CD4-positive, CD25-positive, alpha-beta regulatory T cell (primary cell): Measurements from ENCODE around the gene LNP1. TPM values are rescaled to one million over a fixed set of nuclear protein-coding genes. Genes with fewer than 3 reads are reported as not detected.

Experiments used
- ATAC-seq, 2 donors: fragments of 150-1000 bp; cut with Tn5 transposase; one replicate each; pipeline ENCODE4 v1.10.0; 2021; ENCODE audit warnings: low read depth in 2 of 2, moderate number of reproducible peaks in 2 of 2, moderate library complexity in 1 of 2
- DNase-seq, 3 donors: peaks; one replicate each; pipeline versions ENCODE4 v3.0.0 to v3.0.0-alpha.2; 2012 to 2022; ENCODE audit warnings: mixed read lengths in 1 of 3
- H3K27ac ChIP-seq: one replicate; pipeline ENCODE4 v1.7.0; 2013; ENCODE audit warnings: mild to moderate bottlenecking, low read length; ENCODE audit not compliant: insufficient read depth, poor library complexity, severe bottlenecking
- H3K27me3 ChIP-seq: one replicate; pipeline ENCODE4 v1.7.0; 2013; ENCODE audit warnings: low read length; ENCODE audit not compliant: control insufficient read depth, insufficient read depth
- H3K36me3 ChIP-seq: one replicate; pipeline ENCODE4 v1.7.0; 2013; ENCODE audit warnings: mild to moderate bottlenecking, low read length, moderate library complexity; ENCODE audit not compliant: control insufficient read depth, insufficient read depth
- H3K4me1 ChIP-seq: 2 replicates; pipeline ENCODE4 v1.7.0; 2013; ENCODE audit warnings: mild to moderate bottlenecking, low read length; ENCODE audit not compliant: insufficient read depth, control insufficient read depth, poor library complexity, severe bottlenecking
- H3K4me3 ChIP-seq: one replicate; pipeline ENCODE4 v1.7.0; 2013; ENCODE audit warnings: low read depth, mild to moderate bottlenecking, low read length, moderate library complexity
- H3K9me3 ChIP-seq, 2 experiments: 1 replicate in 1 of 2; 2 replicates in 1 of 2; pipeline ENCODE4 v1.7.0; 2013; ENCODE audit warnings: low read length in 2 of 2, mild to moderate bottlenecking in 1 of 2, moderate library complexity in 1 of 2; ENCODE audit not compliant: control insufficient read depth in 2 of 2
- H3K27ac Mint-ChIP-seq, 3 donors: one replicate each; pipeline ENCODE4 v1.8.0; 2020 to 2022; ENCODE audit warnings: mild to moderate bottlenecking in 3 of 3, mixed read lengths in 3 of 3, moderate library complexity in 2 of 3
- H3K27me3 Mint-ChIP-seq: one replicate; pipeline ENCODE4 v1.8.0; 2022; ENCODE audit warnings: mild to moderate bottlenecking, mixed read lengths
- H3K36me3 Mint-ChIP-seq: one replicate; pipeline ENCODE4 v1.8.0; 2020; ENCODE audit warnings: mixed read lengths
- H3K4me1 Mint-ChIP-seq, 4 donors: one replicate each; pipeline ENCODE4 v1.8.0; 2020 to 2022; ENCODE audit warnings: mixed read lengths in 4 of 4, mild to moderate bottlenecking in 1 of 4
- H3K4me3 Mint-ChIP-seq, 4 donors: one replicate each; pipeline ENCODE4 v1.8.0; 2020 to 2022; ENCODE audit warnings: mild to moderate bottlenecking in 4 of 4, mixed read lengths in 4 of 4, moderate library complexity in 3 of 4
- H3K9me3 Mint-ChIP-seq, 7 donors: one replicate each; pipeline ENCODE4 v1.8.0; 2020 to 2022; ENCODE audit warnings: mixed read lengths in 7 of 7, mild to moderate bottlenecking in 3 of 7, moderate library complexity in 2 of 7
- polyA plus RNA-seq, 4 donors: library from polyadenylated mRNA; unstranded; fragments of 300-500 nt; fragmentation: Illumina TruSeq; gene quantifications; one replicate each; pipeline ENCODE4 v1.2.3, GENCODE V29; 2021
- total RNA-seq: library from RNA; stranded (reverse); gene quantifications from one replicate; pipeline ENCODE4 v1.2.3, GENCODE V29; 2022

Gene LNP1
- total and polyA plus RNA-seq, 5 donors from 2014 or later = 0.73 to 2.0 (median 0.84) TPM

DNA sequence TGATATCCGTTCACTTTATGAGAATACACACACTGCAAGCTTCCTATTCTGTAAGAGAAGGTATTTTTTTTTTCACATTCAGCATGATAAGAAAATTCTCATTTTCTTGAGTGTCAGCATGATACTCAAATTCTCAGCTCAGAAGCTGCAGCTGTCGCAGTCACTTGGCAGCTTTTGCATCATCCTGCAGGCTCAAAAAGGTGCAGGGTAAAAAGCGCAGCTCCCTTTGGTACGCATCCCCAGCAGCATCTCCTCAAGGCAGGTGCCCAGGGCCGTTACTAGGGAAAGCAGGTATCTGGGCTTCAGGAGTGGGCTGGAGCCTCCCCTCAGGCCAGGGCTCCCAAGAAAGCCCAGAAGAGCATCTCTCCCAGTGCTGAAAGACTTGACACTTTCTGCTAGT lies 22.3 kb downstream of the LNP1 start:
- Histone ChIP-seq H3K27me3 (peaks cover 10% of the 10 kb centered on the region), H3K4me3 (no peak overlapping the region), H3K36me3 (no peaks in the 10 kb centered on the region), H3K27ac (no peak overlapping the region), H3K4me1 (no peaks in the 10 kb centered on the region), H3K9me3 (no peaks in the 10 kb centered on the region)
- Mint-ChIP-seq H3K27ac (no peak overlapping the region), H3K4me1 (peaks cover 0 to under 1% (median 0%) of the 10 kb centered on the region in 4 donors), H3K36me3 (no peaks in the 10 kb centered on the region), H3K27me3 (peaks cover 13% of the 10 kb centered on the region), H3K9me3 (peaks cover 0 to 3% (median 0%) of the 10 kb centered on the region in 7 donors), H3K4me3 (no peak overlapping the region)
- no peak for DNase-seq
- no peak for ATAC-seq

DNA sequence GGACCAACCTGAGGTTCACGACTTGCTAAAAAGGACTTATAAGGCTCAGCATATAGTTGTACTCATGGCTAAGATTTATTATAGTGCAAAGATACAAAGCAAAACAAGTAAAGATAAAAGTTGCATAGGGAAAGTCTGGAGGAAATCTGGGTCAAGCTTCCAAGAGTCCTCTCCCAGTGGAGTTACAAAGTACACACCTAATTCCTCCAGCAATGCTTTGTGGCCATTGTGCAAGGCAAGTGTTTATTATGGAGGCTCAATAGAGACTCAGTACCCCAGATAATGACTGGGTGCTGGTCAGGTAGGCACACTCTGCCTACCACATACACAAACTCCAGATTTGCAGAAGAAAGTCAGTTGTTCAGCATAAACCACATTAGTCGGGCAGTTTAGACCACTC lies 22.9 kb downstream of the LNP1 start:
- H3K4me1 Mint-ChIP-seq = no peaks in the 10 kb centered on the region
- DNase-seq (no peak), ATAC-seq (no peak)
- no peak overlapping the region for H3K27ac Mint-ChIP-seq
- Histone ChIP-seq H3K27me3 (peaks cover 10% of the 10 kb centered on the region), H3K9me3 (no peaks in the 10 kb centered on the region), H3K4me3 (no peak overlapping the region), H3K36me3 (no peaks in the 10 kb centered on the region), H3K4me1 (no peaks in the 10 kb centered on the region), H3K27ac (no peak overlapping the region)
- peaks cover 13% of the 10 kb centered on the region for H3K27me3 Mint-ChIP-seq
- no peaks in the 10 kb centered on the region for H3K36me3 Mint-ChIP-seq
- peaks cover 0 to 3% (median 0%) of the 10 kb centered on the region in 7 donors for H3K9me3 Mint-ChIP-seq
- H3K4me3 Mint-ChIP-seq = no peak overlapping the region

DNA sequence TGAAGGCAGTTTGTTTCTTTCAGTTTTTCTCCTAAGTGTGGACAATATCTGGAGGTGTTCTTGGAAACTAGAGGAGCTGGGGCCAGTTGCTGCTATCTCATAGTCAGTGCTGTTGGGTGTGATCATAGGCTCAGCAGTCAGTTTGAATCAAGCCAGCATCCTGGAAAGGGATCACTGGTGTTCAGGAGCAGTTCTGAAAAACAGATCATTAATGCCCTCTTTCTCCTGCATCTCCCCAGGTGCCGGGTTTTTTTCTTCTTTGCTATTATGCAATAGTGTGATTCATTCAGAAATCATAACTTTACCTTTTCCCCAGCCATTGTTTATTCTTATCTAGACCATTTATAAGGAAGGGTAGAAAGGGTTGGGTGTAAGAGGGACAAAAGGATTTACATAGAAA lies 24.0 kb downstream of the LNP1 start:
- ATAC-seq = no peak
- Mint-ChIP-seq H3K27ac (no peak overlapping the region), H3K27me3 (peaks cover 13% of the 10 kb centered on the region)

DNA sequence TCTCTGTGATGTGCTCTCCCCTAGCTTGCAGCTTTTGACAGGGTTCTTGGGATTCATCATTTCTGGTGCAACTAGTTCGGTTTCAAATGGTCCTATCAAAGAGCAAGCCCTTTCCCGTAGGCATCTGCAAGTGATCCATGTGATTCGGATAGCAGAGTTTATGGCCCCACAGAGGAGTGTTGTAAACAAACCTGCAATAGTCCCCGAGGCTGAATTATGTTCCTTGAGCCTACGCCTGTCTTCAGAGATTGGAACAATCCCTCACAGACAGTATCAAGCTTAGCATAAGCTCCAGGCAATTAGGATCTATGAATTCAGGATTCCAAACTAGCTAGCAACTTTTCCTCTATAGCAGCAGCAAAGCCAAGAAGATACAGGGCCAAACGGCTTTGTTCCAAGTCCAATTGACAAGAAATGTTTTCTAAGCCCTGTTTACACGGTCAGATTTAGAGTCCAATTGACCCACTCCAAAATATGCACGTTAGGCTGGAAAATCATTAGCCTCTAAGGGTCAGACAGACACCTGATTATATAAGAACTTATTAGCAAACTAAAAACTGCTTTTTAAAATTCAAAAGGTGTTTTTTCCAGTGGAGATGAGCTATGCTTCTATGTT lies 24.8 kb downstream of the LNP1 start:
- Histone ChIP-seq H3K36me3 (no peaks in the 10 kb centered on the region), H3K27ac (no peak overlapping the region), H3K27me3 (peaks cover 10% of the 10 kb centered on the region), H3K4me1 (no peaks in the 10 kb centered on the region), H3K4me3 (no peak overlapping the region), H3K9me3 (no peaks in the 10 kb centered on the region)
- Mint-ChIP-seq H3K27me3 (peaks cover 13% of the 10 kb centered on the region), H3K4me1 (no peaks in the 10 kb centered on the region), H3K9me3 (peaks cover 0 to 2% (median 0%) of the 10 kb centered on the region in 7 donors), H3K27ac (no peak overlapping the region), H3K36me3 (no peaks in the 10 kb centered on the region), H3K4me3 (no peak overlapping the region)
- DNase-seq (no peak), ATAC-seq (no peak)

More for the DNA sequence above, 24.0 kb downstream of the LNP1 start:
- Histone ChIP-seq H3K27me3 (peaks cover 10% of the 10 kb centered on the region), H3K9me3 (no peaks in the 10 kb centered on the region), H3K27ac (no peak overlapping the region), H3K4me3 (no peak overlapping the region), H3K36me3 (no peaks in the 10 kb centered on the region), H3K4me1 (no peaks in the 10 kb centered on the region)
- Mint-ChIP-seq H3K36me3 (no peaks in the 10 kb centered on the region), H3K4me3 (no peak overlapping the region), H3K4me1 (no peaks in the 10 kb centered on the region), H3K9me3 (peaks cover 0 to 2% (median 0%) of the 10 kb centered on the region in 7 donors)
- DNase-seq = no peak

DNA sequence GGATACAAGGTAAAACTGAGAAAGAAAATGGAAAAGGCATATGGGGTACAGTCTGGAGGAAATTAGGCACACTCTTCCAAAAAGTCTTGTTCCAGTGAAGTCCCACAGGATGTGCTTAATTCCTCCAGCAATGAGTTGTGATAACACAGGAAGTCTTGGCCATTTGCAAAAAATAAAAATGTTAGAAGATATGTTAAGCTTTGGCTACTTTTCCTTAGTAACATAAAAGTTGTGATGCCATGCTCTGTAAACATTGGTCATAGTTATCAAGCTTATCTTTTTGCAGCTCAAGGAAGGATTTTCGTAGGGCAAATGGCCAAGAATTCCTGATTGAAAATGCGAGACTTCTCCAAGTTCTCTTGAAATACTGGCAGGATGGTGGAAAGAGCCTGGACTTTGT lies 26.4 kb downstream of the LNP1 start:
- DNase-seq (no peak), ATAC-seq (no peak)
- no peak overlapping the region for H3K4me3 Mint-ChIP-seq
- peaks cover 10% of the 10 kb centered on the region for H3K27me3 ChIP-seq
- H3K9me3 Mint-ChIP-seq = no peaks in the 10 kb centered on the region
- no peak overlapping the region for H3K27ac Mint-ChIP-seq
- no peak overlapping the region for H3K4me3 ChIP-seq
- H3K27me3 Mint-ChIP-seq = peaks cover 13% of the 10 kb centered on the region
- H3K36me3 ChIP-seq = no peaks in the 10 kb centered on the region
- H3K4me1 ChIP-seq = no peaks in the 10 kb centered on the region
- no peaks in the 10 kb centered on the region for H3K4me1 Mint-ChIP-seq
- no peaks in the 10 kb centered on the region for H3K9me3 ChIP-seq
- H3K36me3 Mint-ChIP-seq = no peaks in the 10 kb centered on the region
- no peak overlapping the region for H3K27ac ChIP-seq

DNA sequence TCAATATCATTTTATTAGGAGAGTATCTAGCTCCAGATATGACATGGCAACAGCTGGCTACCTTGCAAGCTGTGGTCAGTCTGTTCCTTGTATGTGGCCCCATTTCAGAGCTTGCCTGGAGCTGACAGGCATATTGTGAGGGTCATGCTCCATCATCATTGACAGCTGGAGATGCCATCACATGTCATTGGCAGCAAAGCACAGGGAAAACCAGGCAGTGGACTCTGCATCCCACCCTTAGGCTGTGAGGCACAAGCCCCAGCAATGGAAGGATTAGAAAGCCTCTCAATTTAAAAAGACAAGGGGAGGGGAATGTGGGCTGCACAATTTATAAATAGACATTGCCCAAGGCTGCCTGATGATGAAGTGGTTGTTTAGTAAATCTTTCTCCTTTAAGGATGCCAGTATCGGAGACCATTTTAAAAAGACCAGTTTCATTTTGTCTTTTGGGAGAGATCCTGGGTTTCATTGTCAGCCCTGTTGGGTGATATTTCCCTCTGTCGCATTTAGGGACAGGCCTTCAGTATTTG lies 27.9 kb downstream of the LNP1 start:
- Mint-ChIP-seq H3K9me3 (no peaks in the 10 kb centered on the region), H3K27me3 (peaks cover 13% of the 10 kb centered on the region), H3K4me1 (no peaks in the 10 kb centered on the region), H3K27ac (no peak overlapping the region), H3K4me3 (no peak overlapping the region), H3K36me3 (no peaks in the 10 kb centered on the region)
- Histone ChIP-seq H3K27me3 (peaks cover 9% of the 10 kb centered on the region), H3K4me1 (no peaks in the 10 kb centered on the region), H3K4me3 (no peak overlapping the region), H3K36me3 (no peaks in the 10 kb centered on the region), H3K27ac (no peak overlapping the region), H3K9me3 (no peaks in the 10 kb centered on the region)
- DNase-seq (no peak), ATAC-seq (no peak)

DNA sequence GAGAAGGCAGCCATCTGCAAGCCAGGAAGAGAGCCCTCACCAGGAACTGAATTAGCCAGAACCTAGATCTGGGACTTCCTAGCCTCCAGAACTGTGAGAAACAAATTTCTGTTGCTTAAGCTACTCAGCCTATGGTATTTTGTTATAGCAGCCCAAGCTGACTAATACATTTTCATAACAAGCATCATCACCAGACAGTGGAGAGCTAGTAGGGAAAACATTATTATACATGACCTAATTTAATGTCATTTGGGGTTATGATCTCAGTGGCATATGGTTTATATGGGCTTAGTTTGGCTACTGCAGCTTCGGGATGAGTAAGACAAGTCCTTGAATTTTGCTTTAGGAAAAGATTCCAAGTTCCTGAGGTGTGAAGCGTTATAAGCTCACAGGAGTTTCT lies 35.6 kb downstream of the LNP1 start:
- no peaks in the 10 kb centered on the region for H3K36me3 ChIP-seq
- Mint-ChIP-seq H3K27me3 (no peaks in the 10 kb centered on the region), H3K4me3 (no peak overlapping the region), H3K9me3 (peaks cover 0 to 7% (median 0%) of the 10 kb centered on the region in 7 donors), H3K4me1 (peaks cover 0 to 8% (median 3%) of the 10 kb centered on the region in 4 donors), H3K36me3 (no peaks in the 10 kb centered on the region), H3K27ac (no peak overlapping the region)
- H3K4me3 ChIP-seq = no peak overlapping the region
- no peak for DNase-seq
- ATAC-seq = no peak
- no peaks in the 10 kb centered on the region for H3K9me3 ChIP-seq
- no peaks in the 10 kb centered on the region for H3K27me3 ChIP-seq
- no peaks in the 10 kb centered on the region for H3K4me1 ChIP-seq
- no peak overlapping the region for H3K27ac ChIP-seq
